Measurements from ENCODE around the gene NAT8L. TPM values are rescaled to one million over a fixed set of nuclear protein-coding genes. Genes with fewer than 3 reads are reported as not detected.

The NAT8L gene
- total and polyA plus RNA-seq, 2 of the 4 experiments (the other 2 are of a cell fraction) = 0.05 TPM; not detected in 1

DNA sequence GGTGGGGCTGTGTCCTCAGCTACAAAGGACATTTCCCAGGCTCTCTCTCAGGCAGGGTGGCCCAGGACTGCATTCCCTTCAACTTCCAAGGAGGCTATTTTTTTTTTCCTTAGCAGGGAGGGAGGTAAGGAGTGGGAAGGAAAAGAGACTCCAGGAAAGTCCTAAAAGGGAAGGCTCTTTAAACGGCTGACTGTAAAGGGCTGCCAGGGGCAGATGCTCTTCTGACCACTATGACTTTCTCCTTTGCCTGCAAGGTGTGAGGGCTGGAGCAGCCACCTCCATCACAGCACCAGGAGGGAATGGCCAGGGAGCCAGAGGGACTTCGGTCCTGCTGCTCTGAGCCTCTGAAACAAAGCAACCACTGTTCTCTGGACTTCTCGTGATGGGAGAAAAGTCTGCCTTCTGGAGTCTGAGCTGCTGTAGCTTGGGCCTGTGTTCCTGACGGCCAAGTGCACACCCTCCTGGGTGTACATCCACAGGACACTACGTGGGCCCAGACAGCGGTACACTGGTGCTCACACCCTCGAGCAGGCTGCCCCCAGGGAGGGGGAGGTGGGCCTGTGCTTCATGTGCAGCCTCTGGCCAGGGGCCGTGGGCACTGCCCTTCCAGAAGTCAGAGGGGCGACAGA lies 17.9 kb downstream of the NAT8L start:
- DNase-seq (no peak), ATAC-seq (ENCODE audit: low read depth) (no peak)
- Histone ChIP-seq H3K18ac (ENCODE audit: low read depth, low read length) (no peak overlapping the region), H2BK120ac (ENCODE audit: low read depth, low read length) (no peak overlapping the region), H3K4me2 (ENCODE audit: low read depth, low read length) (no peak overlapping the region), H2BK15ac (ENCODE audit: low read depth, low read length) (no peak overlapping the region), H3K36me3 (ENCODE audit: control insufficient read depth, insufficient read depth, low read length) (no peaks in the 10 kb centered on the region), H3K56ac (ENCODE audit: extremely low read depth, insufficient read depth, low read length) (no peak overlapping the region), H2AK9ac (replicated peaks; ENCODE audit: low read depth, low read length, poor library complexity) (no peak overlapping the region), H4K20me1 (ENCODE audit: insufficient read depth, low read length) (no peaks in the 10 kb centered on the region), H3K4ac (ENCODE audit: low read depth, low read length) (no peak overlapping the region), H3K27ac (ENCODE audit: insufficient read depth, low read length) (no peak overlapping the region), H4K91ac (ENCODE audit: insufficient read depth, low read depth, low read length) (no peak overlapping the region), H2BK20ac (ENCODE audit: low read depth, low read length) (no peak overlapping the region), H3K9ac (ENCODE audit: low read depth, low read length) (no peak overlapping the region), H4K8ac (ENCODE audit: low read depth in 2 of 2, low read length in 2 of 2) (no peak overlapping the region), H3K23ac (ENCODE audit: low read depth, low read length) (no peak overlapping the region), H4K5ac (ENCODE audit: low read depth, low read length) (no peak overlapping the region), H2AK5ac (ENCODE audit: low read depth, low read length) (no peak overlapping the region), H3K4me3 (ENCODE audit: insufficient read depth, low read depth, low read length) (no peak overlapping the region), H3K4me1 (ENCODE audit: control insufficient read depth, insufficient read depth, low read length) (no peaks in the 10 kb centered on the region), H2BK5ac (ENCODE audit: low read depth, low read length, poor library complexity, severe bottlenecking) (no peak overlapping the region), H2AFZ (replicated peaks; ENCODE audit: low read length, poor library complexity) (no peak overlapping the region), H3K14ac (replicated peaks; ENCODE audit: low read depth, low read length) (no peak overlapping the region), H3K9me3 (ENCODE audit: control insufficient read depth, insufficient read depth, low read length) (no peaks in the 10 kb centered on the region), H3K79me1 (ENCODE audit: low read depth in 1 of 2, low read length in 2 of 2) (no peaks in the 10 kb centered on the region), H3K27me3 (ENCODE audit: control insufficient read depth, insufficient read depth, low read length) (peaks cover 17% of the 10 kb centered on the region), H3K9me1 (ENCODE audit: insufficient read depth, low read length) (no peaks in the 10 kb centered on the region)
- POLR2A ChIA-PET (ENCODE audit: unreplicated experiment) = no interaction called here
- TF ChIP-seq BHLHE40 (IDR thresholded peaks at IDR 0.05; ENCODE audit: low read depth, low read length) = no peak
- no peak for TF ChIP-seq RFX5 (IDR thresholded peaks at IDR 0.05; ENCODE audit: low read depth, low read length)
- TF ChIP-seq MAFK (IDR thresholded peaks at IDR 0.05; ENCODE audit: low read depth, low read length) = no peak
- no peak for TF ChIP-seq SMC3 (IDR thresholded peaks at IDR 0.05; ENCODE audit: low read depth, low read length)
- TF ChIP-seq CHD1 (IDR thresholded peaks at IDR 0.05; ENCODE audit: low read depth, low read length) = no peak
- TF ChIP-seq USF2 (IDR thresholded peaks at IDR 0.05; ENCODE audit: low read depth, low read length) = no peak
- no peak for TF ChIP-seq MXI1 (IDR thresholded peaks at IDR 0.05; ENCODE audit: borderline replicate concordance, low read depth, low read length)
- no peak for TF ChIP-seq NFE2L2 (IDR thresholded peaks at IDR 0.05; ENCODE audit: low read depth, low read length)
- no peak for TF ChIP-seq CTCF (conservative IDR thresholded peaks at IDR 0.05; ENCODE audit: low read depth, low read length)
- no peak for TF ChIP-seq RAD21 (IDR thresholded peaks at IDR 0.05; ENCODE audit: low read length)
- no peak for TF ChIP-seq CEBPB (IDR thresholded peaks at IDR 0.05; ENCODE audit: low read depth, low read length)
- no peak for TF ChIP-seq POLR2A (IDR thresholded peaks at IDR 0.05; ENCODE audit: low read depth, low read length)
- no peak for TF ChIP-seq MAZ (IDR thresholded peaks at IDR 0.05; ENCODE audit: borderline replicate concordance, low read depth, low read length)
- no peak for TF ChIP-seq RCOR1 (IDR thresholded peaks at IDR 0.05; ENCODE audit: insufficient replicate concordance, low read length)
- no peak for TF ChIP-seq FOS (IDR thresholded peaks at IDR 0.05; ENCODE audit: low read depth, low read length)
- TF ChIP-seq, protein P1, sequence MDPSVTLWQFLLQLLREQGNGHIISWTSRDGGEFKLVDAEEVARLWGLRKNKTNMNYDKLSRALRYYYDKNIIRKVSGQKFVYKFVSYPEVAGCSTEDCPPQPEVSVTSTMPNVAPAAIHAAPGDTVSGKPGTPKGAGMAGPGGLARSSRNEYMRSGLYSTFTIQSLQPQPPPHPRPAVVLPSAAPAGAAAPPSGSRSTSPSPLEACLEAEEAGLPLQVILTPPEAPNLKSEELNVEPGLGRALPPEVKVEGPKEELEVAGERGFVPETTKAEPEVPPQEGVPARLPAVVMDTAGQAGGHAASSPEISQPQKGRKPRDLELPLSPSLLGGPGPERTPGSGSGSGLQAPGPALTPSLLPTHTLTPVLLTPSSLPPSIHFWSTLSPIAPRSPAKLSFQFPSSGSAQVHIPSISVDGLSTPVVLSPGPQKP (IDR thresholded peaks at IDR 0.05; ENCODE audit: borderline replicate concordance, low read depth, low read length) = no peak
- in situ Hi-C loops (cut with MboI; ENCODE audit: low sequenced_read_pairs) (no loop called here), dilution Hi-C loops (cut with HindIII; ENCODE audit: low sequenced_read_pairs, unreplicated experiment) (no loop called here), intact Hi-C loops (cut with micrococcal nuclease) (no loop called here)
- no TSS peak for BruUV-seq (replicated peaks)
- CTCF ChIA-PET = no interaction called here
- WGBS, 2 experiments (ENCODE audit: extremely low coverage in 2 of 2, insufficient read length in 1 of 2) = 60% methylated on average over 3 of the region's 9 CpGs; no CpG with 5 or more reads in 1 of the 2 experiments
